ENCODE measurements around the gene SH3BP2.

The SH3BP2 gene

GRCh38 chr4:2803624-2804448, 11.0 kb downstream of the SH3BP2 start:
- no peak for DNase-seq (ENCODE audit: low spot score)

GRCh38 chr4:2804449-2804972, 11.6 kb downstream of the SH3BP2 start:
- no peak for DNase-seq (ENCODE audit: low spot score)

DNA sequence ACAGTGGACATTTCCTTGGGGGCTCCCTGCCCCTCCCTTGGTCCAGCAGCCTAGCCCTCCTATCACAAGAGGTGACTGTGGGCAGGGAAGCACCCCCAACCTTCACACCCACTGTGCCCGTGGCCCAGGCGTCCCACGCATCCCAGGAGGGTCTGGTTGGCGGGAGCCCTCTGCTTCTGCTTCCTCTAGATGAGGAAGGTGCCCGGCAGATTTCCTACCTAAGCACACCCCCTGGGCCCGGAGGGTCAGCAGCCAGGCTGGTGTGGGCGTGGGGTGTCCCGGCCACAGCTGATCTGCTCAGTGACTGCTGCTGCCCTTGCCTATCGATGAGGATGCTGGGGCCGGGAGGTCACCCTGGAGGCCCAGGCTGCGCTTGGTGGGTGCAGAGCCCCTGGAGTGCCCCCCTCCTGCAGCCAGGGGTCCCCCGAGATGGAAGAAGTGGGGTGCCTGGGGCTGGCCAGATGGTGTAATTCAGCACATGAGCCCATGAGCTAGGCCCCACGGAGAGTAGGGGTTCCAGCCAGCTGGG, 12.2 kb downstream of the SH3BP2 start:
- DNase-seq (ENCODE audit: low spot score): no peak

GRCh38 chr4:2805712-2806389, 13.0 kb downstream of the SH3BP2 start:
- no peak for DNase-seq (ENCODE audit: low spot score)

- DNase-seq (ENCODE audit: low spot score): no peak
Observed at GRCh38 chr4:2806390-2807355, 13.8 kb downstream of the SH3BP2 start.

DNA sequence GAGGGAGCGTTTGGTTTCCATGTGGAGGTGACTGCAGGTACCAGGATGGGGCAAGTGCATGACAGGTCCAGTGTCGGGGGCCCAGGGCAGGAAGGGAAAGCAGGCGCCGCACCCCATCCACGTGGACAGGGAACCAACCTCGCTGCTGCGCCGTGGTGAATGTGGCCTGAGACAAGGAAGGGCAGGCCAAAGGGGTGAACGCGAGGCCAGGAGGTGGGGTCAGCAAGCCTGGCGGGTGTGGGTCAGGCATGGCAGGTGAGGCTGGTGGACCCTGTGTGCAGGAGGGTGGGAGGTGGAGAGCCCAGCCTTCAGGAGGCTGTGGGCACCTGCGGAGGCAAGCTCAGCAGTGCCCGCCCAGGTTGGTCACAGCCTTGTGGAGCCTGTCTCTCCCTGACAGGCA, 14.7 kb downstream of the SH3BP2 start:
- DNase-seq (ENCODE audit: low spot score): no peak

DNA sequence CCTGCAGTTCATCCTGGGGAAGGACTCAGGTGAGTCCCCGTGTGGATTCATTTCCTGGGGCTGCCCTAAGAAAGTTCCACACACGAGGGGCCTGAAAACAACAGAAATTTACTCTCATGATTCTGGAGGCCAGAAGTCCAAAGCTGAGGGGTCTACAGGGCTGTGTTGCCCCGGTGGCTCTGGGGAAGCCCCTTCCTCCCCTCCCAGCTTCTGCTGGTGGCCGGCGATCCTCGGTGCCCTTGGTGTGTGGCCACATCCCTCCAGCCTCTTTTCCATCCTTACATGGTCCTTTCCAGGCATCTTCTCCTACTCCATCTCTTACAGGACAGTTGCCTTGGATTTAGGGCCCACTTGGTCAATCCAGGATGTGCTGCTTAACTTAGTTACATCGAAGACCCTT, 15.1 kb downstream of the SH3BP2 start:
- DNase-seq (ENCODE audit: low spot score): no peak

DNA sequence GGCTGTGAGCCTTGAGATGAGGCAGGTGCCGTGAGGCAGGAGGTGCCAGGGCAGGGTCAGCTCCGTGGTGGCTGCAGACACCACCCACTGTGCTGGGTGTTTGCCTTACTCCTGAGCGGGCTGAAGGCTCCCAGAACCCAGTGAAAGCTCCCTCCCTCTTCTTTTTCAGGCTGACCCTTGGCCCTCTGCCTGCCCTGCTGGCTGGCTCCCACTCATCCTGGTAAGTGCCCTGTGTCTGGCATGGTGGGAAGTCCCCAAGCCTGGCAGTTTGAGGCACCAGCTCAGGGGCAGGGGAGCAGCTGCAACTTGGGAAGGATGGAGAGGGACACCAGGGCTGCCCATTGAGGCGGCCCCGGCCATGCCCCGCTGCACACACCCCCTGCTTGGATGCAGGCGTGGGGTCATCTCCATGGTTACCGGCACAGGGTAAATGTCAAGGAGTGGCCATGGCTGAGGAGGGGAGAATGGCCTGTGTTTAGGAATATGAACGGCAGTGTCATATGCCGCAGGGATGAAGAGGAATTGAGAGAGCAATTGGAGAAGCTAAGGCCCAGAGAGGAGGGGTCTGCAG, 16.8 kb downstream of the SH3BP2 start:
- DNase-seq (ENCODE audit: low spot score): no peak

DNA sequence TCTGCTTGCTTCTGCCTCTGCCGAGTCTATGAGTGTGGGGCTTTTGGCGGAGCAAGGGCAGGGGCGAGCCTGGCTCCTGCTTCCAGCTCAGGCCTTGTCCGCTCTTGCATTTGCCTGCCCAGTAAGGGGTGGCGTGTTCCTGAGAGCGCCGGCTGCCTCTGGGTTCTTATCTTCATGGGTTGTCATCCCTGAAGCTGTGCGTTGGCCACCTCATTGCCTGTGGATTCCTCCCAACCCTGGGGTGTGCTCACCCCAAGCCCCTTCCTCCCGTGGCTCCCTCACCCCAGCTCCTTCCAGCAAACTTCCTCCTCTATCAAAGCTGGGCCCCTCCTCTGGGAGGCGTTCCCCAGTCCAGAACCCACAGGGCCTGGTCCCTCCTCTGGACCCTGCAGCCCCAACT, 17.5 kb downstream of the SH3BP2 start:
- no peak for DNase-seq (ENCODE audit: low spot score)

DNA sequence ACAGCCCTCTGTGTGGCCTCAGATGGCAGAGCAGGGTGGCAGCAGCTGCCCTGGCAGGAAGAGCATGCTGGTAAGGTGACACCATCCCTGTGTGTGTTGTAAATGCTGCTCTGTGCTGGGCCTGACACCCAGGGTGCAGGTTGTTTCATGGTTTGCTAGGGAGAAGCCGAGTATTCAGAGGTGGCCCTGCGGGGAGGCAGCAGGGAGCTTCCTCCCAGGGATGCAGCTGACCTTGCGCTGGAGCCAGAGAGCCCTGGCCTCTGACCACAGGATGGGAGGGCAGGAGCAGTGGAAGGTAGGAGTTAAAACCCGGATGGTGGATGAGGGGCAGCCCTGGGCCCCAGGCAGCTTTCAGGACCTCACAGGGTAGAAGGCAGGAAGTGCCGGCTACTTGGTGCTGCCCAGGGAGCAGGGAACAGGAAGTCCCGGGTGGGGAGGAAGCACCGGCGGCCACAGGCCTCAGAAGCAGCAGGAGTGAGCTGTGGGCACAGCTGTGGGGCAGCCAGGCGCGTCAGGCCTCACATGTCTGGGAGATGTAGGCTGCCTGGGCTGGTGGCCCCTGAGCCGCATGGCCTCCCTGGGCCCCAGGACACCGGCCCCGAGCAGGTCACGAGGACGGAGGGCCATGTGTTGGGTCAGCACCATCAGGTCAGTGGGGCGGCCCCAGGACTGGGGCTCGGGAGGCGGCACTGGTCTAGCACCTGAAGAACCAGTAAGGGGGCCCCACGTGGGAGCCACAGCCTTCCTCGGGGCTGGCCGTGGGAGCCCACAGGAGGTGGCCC, 19.1 kb downstream of the SH3BP2 start:
- no peak for DNase-seq (ENCODE audit: low spot score)

DNA sequence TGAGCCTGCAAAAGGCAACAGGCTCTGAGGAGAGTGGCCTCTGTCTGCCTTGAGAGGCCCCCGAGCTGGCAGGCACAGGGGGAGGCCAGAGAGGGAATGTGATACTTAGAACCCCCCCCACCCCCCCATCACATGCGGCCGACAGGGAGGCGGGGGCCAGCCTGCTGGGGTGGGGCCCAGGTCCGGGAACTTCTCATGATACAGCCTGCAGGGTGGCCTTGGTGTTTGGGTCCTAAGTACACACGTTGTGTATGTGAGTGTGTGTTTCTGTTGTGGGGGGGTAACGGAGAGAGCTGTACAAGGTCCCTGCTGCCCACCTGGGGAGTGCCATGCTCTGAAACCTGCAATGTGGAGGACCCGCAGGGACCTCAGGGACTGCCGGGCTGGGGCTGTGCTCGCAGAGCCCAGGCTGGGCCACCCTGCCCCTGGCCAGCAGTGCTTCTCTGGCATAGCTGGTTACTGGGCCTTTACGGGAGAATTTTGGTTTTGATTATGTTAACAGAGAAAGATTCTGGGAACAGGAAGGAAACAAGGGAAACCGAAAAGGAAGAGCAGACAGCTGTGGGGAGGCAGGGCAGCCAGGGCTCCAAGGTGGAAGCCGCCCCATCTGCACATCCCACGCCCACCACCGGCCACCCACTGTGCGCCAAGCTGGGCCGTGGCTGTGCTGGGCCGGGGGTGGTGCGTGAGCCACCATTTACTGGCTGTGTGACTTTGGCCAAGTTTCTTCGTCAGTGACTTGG, 19.9 kb downstream of the SH3BP2 start:
- no peak for DNase-seq (ENCODE audit: low spot score)

DNA sequence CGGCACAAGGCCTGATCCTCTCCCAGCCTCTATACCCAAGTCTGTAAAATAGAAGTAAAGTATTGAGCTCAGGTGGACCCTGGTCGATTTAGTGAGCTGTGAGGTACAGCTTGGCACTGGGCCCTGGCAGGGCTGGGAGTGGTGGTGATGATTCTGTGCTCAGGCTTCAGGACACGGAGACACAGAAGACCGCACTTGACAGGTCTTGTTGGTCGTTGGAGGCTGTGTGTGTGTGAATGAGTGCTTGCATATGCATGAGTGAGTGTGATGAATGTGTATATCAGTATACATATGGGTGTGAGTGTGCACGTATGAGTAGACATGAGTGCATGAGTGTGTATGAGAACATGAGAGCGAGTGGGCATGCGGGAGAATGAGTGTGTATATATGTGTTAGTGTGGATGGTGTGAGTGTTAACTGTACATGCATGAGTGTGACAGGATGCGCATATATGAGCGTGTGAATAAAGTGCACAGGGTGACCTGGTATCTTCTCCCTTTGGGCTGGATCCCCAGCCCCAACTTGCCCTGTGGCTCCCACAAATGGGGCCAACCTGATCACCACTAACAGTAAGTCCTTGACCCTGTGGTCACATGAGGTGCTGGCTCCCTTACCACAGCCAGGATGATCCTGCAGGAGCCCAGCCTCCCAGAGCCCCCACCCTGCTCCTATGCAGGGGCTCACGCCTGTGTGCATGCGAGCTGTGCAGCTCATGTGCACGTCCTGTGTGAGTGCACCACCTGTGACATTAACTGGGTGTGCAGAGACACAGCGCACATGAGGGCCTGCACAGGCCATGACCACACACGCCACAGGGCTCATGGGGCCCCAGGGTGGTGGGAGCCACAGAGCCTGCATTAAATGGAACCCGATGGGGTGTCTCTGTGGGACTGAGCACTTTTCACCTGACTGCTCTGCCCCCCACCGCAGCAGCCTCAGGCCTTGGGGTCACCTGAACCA, 20.8 kb downstream of the SH3BP2 start:
- no peak for DNase-seq (ENCODE audit: low spot score)

- no peak for DNase-seq (ENCODE audit: low spot score)
Observed at GRCh38 chr4:2814627-2815270, 21.9 kb downstream of the SH3BP2 start.

DNA sequence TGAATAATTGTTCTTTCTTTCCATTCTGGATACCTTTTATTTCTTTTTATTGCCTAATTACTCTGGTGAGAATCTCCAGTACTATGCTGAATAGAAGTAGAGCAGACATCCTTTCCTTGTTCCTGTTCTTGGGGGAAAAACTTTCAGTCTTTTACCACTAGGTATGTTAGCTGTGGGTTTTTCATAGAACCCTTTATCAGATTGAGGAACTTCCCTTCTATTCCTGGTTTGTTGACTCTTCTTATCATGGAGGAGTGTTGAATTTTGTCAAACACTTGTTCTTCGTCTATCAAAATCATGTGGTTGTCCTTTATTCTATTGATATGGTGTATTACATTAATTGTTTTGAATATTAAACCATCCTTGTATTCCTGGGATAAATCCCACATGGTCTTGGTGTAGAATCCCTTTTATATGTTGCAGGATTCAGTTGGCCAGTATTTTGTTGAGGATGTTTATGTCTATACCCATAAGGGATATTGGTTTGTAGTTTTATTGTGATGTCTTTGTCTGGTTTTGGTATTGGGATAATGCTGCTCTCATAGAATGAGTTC, 23.6 kb downstream of the SH3BP2 start:
- DNase-seq (ENCODE audit: low spot score): no peak

- DNase-seq (ENCODE audit: low spot score): no peak
Observed at GRCh38 chr4:2817137-2817536, 24.3 kb downstream of the SH3BP2 start.

- DNase-seq (ENCODE audit: low spot score): no peak
Observed at GRCh38 chr4:2817701-2818350, 24.9 kb downstream of the SH3BP2 start.

- no peak for DNase-seq (ENCODE audit: low spot score)
Observed at GRCh38 chr4:2818351-2818939, 25.6 kb downstream of the SH3BP2 start.
